Neural cell (in vitro differentiated cells): ENCODE results near the gene LRIG2. TPM values are rescaled to one million over a fixed set of nuclear protein-coding genes. Genes with fewer than 3 reads are reported as not detected.

Experiments
- H2AFZ ChIP-seq: fragments of 200-600, 300-800 bp; sonication (generic), shearing (Covaris generic); 2 replicates; pipeline ENCODE4 v1.6.0; 2014; ENCODE audit warnings: low read depth, mild to moderate bottlenecking, antibody characterized with exemption, low read length, moderate library complexity
- H3F3A ChIP-seq: fragments of 200-600 bp; shearing (Covaris generic); 2 replicates; pipeline ENCODE4 v1.6.1; 2016; ENCODE audit warnings: mild to moderate bottlenecking, moderate library complexity, mixed read lengths, antibody characterized with exemption, low read length; ENCODE audit not compliant: insufficient read depth, poor library complexity, severe bottlenecking
- H3K27ac ChIP-seq: fragments of 200-600, 300-800 bp; sonication (generic), shearing (Covaris generic); 2 replicates; pipeline ENCODE4 v1.5.1; 2014; ENCODE audit warnings: mild to moderate bottlenecking, low read length, moderate library complexity
- H3K27me3 ChIP-seq: fragments of 300-800, 200-600 bp; sonication (generic), shearing (Covaris generic); 2 replicates; pipeline ENCODE4 v1.6.0; 2014; ENCODE audit warnings: mild to moderate bottlenecking, low read depth, low read length, moderate library complexity; ENCODE audit not compliant: insufficient read depth
- H3K36me3 ChIP-seq: fragments of 300-800, 200-600 bp; sonication (generic), shearing (Covaris generic); 2 replicates; pipeline ENCODE4 v1.5.1; 2014; ENCODE audit warnings: mild to moderate bottlenecking, antibody characterized with exemption, low read length, moderate library complexity; ENCODE audit not compliant: insufficient read depth
- H3K4me2 ChIP-seq: fragments of 300-800, 200-600 bp; sonication (generic), shearing (Covaris generic); 2 replicates; pipeline ENCODE4 v1.6.0; 2014; ENCODE audit warnings: mild to moderate bottlenecking, low read length
- H3K4me3 ChIP-seq: fragments of 300-800, 200-600 bp; sonication (generic), shearing (Covaris generic); 2 replicates; pipeline ENCODE4 v1.5.1; 2014; ENCODE audit warnings: mild to moderate bottlenecking, low read length, moderate library complexity
- H3K79me2 ChIP-seq: fragments of 200-600 bp; shearing (Covaris generic); replicated peaks from 2 replicates; pipeline ENCODE4 v1.6.0; 2014; ENCODE audit warnings: mild to moderate bottlenecking, low read length, moderate library complexity; ENCODE audit not compliant: insufficient read depth
- H3K9ac ChIP-seq: fragments of 300-800, 200-600 bp; sonication (generic), shearing (Covaris generic); 2 replicates; pipeline ENCODE4 v1.6.1; 2016; ENCODE audit warnings: mild to moderate bottlenecking, low read length, mixed read lengths
- H3K9me2 ChIP-seq: fragments of 200-600 bp; shearing (Covaris generic); 2 replicates; pipeline ENCODE4 v1.6.1; 2016; ENCODE audit warnings: mild to moderate bottlenecking, low read length, mixed read lengths; ENCODE audit not compliant: insufficient read depth
- H3K9me3 ChIP-seq: fragments of 200-600, 300-800 bp; sonication (generic), shearing (Covaris generic); 2 replicates; pipeline ENCODE4 v1.6.1; 2016; ENCODE audit warnings: mild to moderate bottlenecking, mixed run types, low read length, moderate library complexity, mixed read lengths
- H4K20me1 ChIP-seq: fragments of 200-600 bp; shearing (Covaris generic); 2 replicates; pipeline ENCODE4 v1.6.1; 2016; ENCODE audit warnings: mild to moderate bottlenecking, mixed run types; ENCODE audit not compliant: insufficient read depth
- EP300 ChIP-seq: fragments of 450-650 bp; conservative IDR thresholded peaks from 2 replicates; pipeline ENCODE4 v1.6.1; 2014; ENCODE audit warnings: antibody characterized with exemption, mild to moderate bottlenecking, moderate library complexity; ENCODE audit not compliant: poor library complexity, severe bottlenecking
- EZH2 ChIP-seq: fragments of 200-600, 300-800 bp; shearing (Covaris generic), sonication (generic); IDR thresholded peaks from 2 replicates; pipeline ENCODE4 v1.6.1; 2014; ENCODE audit warnings: antibody characterized with exemption, low read length, borderline replicate concordance, mild to moderate bottlenecking; ENCODE audit not compliant: insufficient read depth, poor library complexity, severe bottlenecking
- MXI1 ChIP-seq: fragments of 450-650 bp; conservative IDR thresholded peaks from 2 replicates; pipeline ENCODE4 v1.6.1; 2014; ENCODE audit warnings: antibody characterized with exemption, mild to moderate bottlenecking; ENCODE audit not compliant: poor library complexity, severe bottlenecking
- POLR2AphosphoS5 ChIP-seq: IDR thresholded peaks from 2 replicates; pipeline ENCODE4 v1.6.1; 2012
- RAD21 ChIP-seq: fragments of 450-650 bp; conservative IDR thresholded peaks from 2 replicates; pipeline ENCODE4 v1.6.1; 2014; ENCODE audit warnings: antibody characterized with exemption, mild to moderate bottlenecking, moderate library complexity
- SMC3 ChIP-seq: fragments of 450-650 bp; conservative IDR thresholded peaks from 2 replicates; pipeline ENCODE4 v1.6.1; 2014; ENCODE audit warnings: antibody characterized with exemption, mild to moderate bottlenecking, moderate library complexity; ENCODE audit not compliant: poor library complexity
- TAF1 ChIP-seq: IDR thresholded peaks from 2 replicates; pipeline ENCODE4 v1.6.1; 2012; ENCODE audit warnings: low read depth
- polyA plus RNA-seq: library from polyadenylated mRNA; depleted of rRNA; stranded (reverse); fragments of >200 nt; gene quantifications from 2 replicates; pipeline ENCODE4 v1.2.3, GENCODE V29; 2014
- TF ChIP-seq, protein P1 (sequence below): IDR thresholded peaks from 2 replicates; pipeline ENCODE4 v1.6.1; 2012; ENCODE audit warnings: borderline replicate concordance
- TF ChIP-seq, protein P2 (sequence below): fragments of 450-650 bp; IDR thresholded peaks from 2 replicates; pipeline ENCODE4 v1.5.1; 2014; ENCODE audit warnings: antibody characterized with exemption, mild to moderate bottlenecking, moderate library complexity; ENCODE audit not compliant: poor library complexity, severe bottlenecking

The LRIG2 gene
- polyA plus RNA-seq, 1 donor from 2014 or later: 11.1 TPM

DNA sequence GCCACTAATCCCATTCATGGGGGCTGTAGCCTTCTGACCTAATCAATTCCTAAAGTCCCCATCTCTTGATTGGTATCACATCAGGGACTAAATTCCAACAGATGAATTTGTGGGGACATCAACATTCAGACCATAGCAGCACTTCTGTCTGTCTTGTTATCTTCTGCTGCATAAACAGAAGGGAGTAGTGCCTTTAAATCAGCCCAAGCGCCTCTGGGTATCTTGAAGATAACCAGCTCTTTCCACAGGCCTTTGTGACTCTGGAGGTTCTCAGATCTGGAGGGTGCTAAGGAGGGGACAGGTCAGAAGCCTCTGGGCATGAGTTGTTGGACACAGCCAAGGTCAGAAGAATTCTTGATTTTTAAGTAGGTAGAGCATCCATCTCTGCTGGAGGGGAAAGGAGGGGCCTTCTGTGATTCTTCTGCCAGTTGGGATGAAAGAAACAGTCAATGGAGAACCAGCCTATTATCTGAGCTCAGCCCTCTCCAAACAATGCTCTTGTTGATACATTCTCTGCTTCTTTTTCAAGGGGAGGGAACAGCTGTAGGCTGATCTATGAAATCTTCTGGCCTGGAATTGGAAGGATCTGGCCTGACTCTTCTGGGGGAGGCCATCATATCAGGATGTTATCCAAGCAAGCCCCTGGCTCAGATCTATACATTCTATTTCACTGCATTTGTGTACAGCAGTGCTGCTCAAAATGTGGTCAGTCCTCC is 31.3 kb upstream of the LRIG2 start:
- H3K9me2 ChIP-seq: no peaks in the 10 kb centered on the region
- H3K27ac ChIP-seq: peak overlapping the region; percentile 20
- H3F3A ChIP-seq: no peaks in the 10 kb centered on the region
- H3K4me3 ChIP-seq: peak overlapping the region; percentile 15
- no peaks in the 10 kb centered on the region for H3K36me3 ChIP-seq
- H3K9me3 ChIP-seq: no peaks in the 10 kb centered on the region
- H4K20me1 ChIP-seq: no peaks in the 10 kb centered on the region
- H3K79me2 ChIP-seq: no peaks in the 10 kb centered on the region
- H3K4me2 ChIP-seq: no peak overlapping the region
- peak overlapping the region; percentile 27 for H2AFZ ChIP-seq
- peak overlapping the region; percentile 18 for H3K9ac ChIP-seq
- TF ChIP-seq TAF1 (no peak), MXI1 (no peak), SMC3 (no peak), EP300 (no peak), EZH2 (no peak), RAD21 (no peak), POLR2AphosphoS5 (no peak)
- TF ChIP-seq, protein P1, sequence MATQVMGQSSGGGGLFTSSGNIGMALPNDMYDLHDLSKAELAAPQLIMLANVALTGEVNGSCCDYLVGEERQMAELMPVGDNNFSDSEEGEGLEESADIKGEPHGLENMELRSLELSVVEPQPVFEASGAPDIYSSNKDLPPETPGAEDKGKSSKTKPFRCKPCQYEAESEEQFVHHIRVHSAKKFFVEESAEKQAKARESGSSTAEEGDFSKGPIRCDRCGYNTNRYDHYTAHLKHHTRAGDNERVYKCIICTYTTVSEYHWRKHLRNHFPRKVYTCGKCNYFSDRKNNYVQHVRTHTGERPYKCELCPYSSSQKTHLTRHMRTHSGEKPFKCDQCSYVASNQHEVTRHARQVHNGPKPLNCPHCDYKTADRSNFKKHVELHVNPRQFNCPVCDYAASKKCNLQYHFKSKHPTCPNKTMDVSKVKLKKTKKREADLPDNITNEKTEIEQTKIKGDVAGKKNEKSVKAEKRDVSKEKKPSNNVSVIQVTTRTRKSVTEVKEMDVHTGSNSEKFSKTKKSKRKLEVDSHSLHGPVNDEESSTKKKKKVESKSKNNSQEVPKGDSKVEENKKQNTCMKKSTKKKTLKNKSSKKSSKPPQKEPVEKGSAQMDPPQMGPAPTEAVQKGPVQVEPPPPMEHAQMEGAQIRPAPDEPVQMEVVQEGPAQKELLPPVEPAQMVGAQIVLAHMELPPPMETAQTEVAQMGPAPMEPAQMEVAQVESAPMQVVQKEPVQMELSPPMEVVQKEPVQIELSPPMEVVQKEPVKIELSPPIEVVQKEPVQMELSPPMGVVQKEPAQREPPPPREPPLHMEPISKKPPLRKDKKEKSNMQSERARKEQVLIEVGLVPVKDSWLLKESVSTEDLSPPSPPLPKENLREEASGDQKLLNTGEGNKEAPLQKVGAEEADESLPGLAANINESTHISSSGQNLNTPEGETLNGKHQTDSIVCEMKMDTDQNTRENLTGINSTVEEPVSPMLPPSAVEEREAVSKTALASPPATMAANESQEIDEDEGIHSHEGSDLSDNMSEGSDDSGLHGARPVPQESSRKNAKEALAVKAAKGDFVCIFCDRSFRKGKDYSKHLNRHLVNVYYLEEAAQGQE: no peak
- TF ChIP-seq, protein P2, sequence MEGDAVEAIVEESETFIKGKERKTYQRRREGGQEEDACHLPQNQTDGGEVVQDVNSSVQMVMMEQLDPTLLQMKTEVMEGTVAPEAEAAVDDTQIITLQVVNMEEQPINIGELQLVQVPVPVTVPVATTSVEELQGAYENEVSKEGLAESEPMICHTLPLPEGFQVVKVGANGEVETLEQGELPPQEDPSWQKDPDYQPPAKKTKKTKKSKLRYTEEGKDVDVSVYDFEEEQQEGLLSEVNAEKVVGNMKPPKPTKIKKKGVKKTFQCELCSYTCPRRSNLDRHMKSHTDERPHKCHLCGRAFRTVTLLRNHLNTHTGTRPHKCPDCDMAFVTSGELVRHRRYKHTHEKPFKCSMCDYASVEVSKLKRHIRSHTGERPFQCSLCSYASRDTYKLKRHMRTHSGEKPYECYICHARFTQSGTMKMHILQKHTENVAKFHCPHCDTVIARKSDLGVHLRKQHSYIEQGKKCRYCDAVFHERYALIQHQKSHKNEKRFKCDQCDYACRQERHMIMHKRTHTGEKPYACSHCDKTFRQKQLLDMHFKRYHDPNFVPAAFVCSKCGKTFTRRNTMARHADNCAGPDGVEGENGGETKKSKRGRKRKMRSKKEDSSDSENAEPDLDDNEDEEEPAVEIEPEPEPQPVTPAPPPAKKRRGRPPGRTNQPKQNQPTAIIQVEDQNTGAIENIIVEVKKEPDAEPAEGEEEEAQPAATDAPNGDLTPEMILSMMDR: no peak
- H3K27me3 ChIP-seq: no peaks in the 10 kb centered on the region

DNA sequence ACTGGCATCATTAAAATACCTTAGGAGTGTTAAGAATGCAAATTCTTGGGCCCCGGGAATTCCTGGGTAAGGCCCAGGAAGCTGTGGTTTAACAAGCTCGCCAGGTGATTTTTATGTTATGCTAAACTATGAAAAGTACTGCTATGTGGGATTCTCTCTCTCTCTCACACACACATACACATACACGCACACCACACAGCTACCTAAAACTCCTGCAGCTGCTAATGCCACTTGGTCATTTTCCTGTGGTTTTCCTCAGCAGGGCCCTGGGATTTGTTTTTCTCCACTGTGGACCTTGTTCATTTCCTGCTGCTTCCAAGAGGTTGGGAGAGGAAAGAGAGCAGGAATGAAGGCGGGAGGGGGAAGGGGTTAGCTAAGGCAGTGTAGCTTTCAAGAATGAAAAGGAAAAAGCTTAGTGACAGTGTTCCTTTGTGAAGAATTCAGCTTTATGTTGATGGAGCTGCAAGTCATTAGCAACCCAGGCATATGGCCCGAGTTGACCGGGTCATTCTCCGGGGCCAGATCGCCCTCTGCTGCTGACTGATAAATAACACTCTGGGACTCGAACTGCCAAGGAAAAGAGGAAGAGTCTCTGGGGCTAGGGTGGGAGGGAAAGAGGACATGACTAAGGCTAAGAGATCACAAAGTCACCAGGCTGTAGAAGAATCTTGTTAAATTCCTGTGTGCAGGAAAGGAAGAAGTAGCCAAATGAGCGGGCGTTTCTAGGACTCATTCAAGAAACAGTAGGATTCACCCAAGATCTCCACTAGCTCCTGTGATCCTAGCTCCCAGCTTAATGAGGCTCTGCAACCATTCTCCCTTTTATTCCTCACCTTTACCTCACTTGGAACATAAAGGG is 30.5 kb upstream of the LRIG2 start:
- H3K27me3 ChIP-seq: no peaks in the 10 kb centered on the region
- H4K20me1 ChIP-seq: no peaks in the 10 kb centered on the region
- H3K9me3 ChIP-seq: no peaks in the 10 kb centered on the region
- no peaks in the 10 kb centered on the region for H3K79me2 ChIP-seq
- H2AFZ ChIP-seq: peak overlapping the region; percentile 33
- H3F3A ChIP-seq: no peaks in the 10 kb centered on the region
- TF ChIP-seq, protein P2: peak; percentile 61
- TF ChIP-seq SMC3 (peak; percentile 68), MXI1 (peak; percentile 13), TAF1 (no peak), EP300 (no peak), RAD21 (peak; percentile 69), EZH2 (no peak), POLR2AphosphoS5 (no peak)
- TF ChIP-seq, protein P1: peak; percentile 92
- H3K4me2 ChIP-seq: no peak overlapping the region
- H3K4me3 ChIP-seq: peak overlapping the region; percentile 15
- no peaks in the 10 kb centered on the region for H3K36me3 ChIP-seq
- H3K9ac ChIP-seq: peak overlapping the region; percentile 18
- H3K27ac ChIP-seq: peak overlapping the region; percentile 20
- no peaks in the 10 kb centered on the region for H3K9me2 ChIP-seq
